Vagina (tissue), 2 donors: Measurements from ENCODE around the gene TBCD.

Source experiments
- POLR2A ChIP-seq, 2 donors: fragments of 450-650 bp; IDR thresholded peaks; one replicate each; pipeline ENCODE4 v1.6.1; 2017; ENCODE audit warnings: antibody characterized with exemption in 2 of 2, mild to moderate bottlenecking in 2 of 2, moderate library complexity in 2 of 2
- TF ChIP-seq, protein P1 (sequence below), 3 experiments: fragments of 450-650 bp in 2 of 3; fragments of 200-600 bp in 1 of 3; sonication (generic) in 1 of 3; IDR thresholded peaks; one replicate each; pipeline ENCODE4 v1.5.1; 2017 to 2019; ENCODE audit warnings: antibody characterized with exemption in 3 of 3, mild to moderate bottlenecking in 2 of 3, moderate library complexity in 2 of 3

DNA sequence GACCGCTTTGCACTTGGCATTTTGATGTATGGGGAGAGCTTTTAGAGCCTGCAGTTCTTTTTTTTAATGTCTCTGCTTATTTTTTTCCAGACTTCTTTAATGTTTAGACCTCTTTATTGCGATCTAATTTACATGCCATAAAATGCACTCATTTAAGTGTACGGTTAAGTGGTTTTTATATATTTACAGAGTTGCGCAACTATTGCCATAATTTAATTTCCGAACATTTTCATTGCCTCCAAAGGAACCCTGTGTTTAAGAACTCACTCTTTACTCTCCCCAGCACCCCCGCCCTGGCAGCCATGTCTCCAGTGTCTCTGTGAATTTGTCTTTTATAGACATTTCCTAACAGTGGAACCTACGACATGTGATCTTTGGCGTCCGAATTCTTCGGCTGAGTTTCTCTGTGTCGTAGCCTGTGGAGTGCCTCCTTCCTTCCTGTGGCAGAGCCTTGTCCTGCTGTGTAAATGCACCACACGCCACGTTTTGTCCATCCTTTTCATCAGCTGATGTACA lies 64.0 kb downstream of the TBCD start:
- TF ChIP-seq, protein P1, sequence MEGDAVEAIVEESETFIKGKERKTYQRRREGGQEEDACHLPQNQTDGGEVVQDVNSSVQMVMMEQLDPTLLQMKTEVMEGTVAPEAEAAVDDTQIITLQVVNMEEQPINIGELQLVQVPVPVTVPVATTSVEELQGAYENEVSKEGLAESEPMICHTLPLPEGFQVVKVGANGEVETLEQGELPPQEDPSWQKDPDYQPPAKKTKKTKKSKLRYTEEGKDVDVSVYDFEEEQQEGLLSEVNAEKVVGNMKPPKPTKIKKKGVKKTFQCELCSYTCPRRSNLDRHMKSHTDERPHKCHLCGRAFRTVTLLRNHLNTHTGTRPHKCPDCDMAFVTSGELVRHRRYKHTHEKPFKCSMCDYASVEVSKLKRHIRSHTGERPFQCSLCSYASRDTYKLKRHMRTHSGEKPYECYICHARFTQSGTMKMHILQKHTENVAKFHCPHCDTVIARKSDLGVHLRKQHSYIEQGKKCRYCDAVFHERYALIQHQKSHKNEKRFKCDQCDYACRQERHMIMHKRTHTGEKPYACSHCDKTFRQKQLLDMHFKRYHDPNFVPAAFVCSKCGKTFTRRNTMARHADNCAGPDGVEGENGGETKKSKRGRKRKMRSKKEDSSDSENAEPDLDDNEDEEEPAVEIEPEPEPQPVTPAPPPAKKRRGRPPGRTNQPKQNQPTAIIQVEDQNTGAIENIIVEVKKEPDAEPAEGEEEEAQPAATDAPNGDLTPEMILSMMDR (IDR thresholded peaks at IDR 0.05), result no peak
- no peak for TF ChIP-seq POLR2A (IDR thresholded peaks at IDR 0.05)
